Suppressor macrophage treated with lipopolysaccharide for 1 hour (primary cell): ENCODE results near the gene RECK.
A peak's percentile ranks its signal among the peaks of the same experiment; 100 is the strongest.

ENCODE experiments used
- DNase-seq, 3 donors: peaks; one replicate each; pipeline ENCODE4 v3.0.0-alpha.2; 2020 to 2022

Gene RECK

GRCh38 chr9:36141761-36142160 is 105.0 kb downstream of the RECK start:
- DNase-seq = no peak

GRCh38 chr9:36142510-36143244 is 106.0 kb downstream of the RECK start:
- peak; percentile 76 to 89 (median 84) for DNase-seq

GRCh38 chr9:36143245-36143641 is 106.5 kb downstream of the RECK start:
- no peak for DNase-seq

- no peak for DNase-seq
Observed at GRCh38 chr9:36144309-36145232, 107.9 kb downstream of the RECK start.

GRCh38 chr9:36145970-36146369 is 109.3 kb downstream of the RECK start:
- no peak for DNase-seq

GRCh38 chr9:36146651-36147050 is 109.9 kb downstream of the RECK start:
- no peak for DNase-seq

GRCh38 chr9:36147441-36148175 is 110.9 kb downstream of the RECK start:
- DNase-seq = no peak

GRCh38 chr9:36148311-36149051 is 111.8 kb downstream of the RECK start:
- DNase-seq = peak; percentile 96 to 97 (median 96)

GRCh38 chr9:36149197-36149596 is 112.5 kb downstream of the RECK start:
- DNase-seq = peak; percentile 53 to 76 (median 71)

- DNase-seq = peak; percentile 81 to 83 (median 82)
Observed at GRCh38 chr9:36150574-36151315, 114.0 kb downstream of the RECK start.

GRCh38 chr9:36151316-36152210 is 114.8 kb downstream of the RECK start:
- peak; percentile 89 to 93 (median 90) for DNase-seq

GRCh38 chr9:36152741-36153438 is 116.2 kb downstream of the RECK start:
- peak; percentile 38 to 50 (median 39) for DNase-seq

GRCh38 chr9:36153746-36154145 is 117.0 kb downstream of the RECK start:
- peak in 1 of 3 donors; percentile 33 for DNase-seq

GRCh38 chr9:36154331-36154952 is 117.7 kb downstream of the RECK start:
- DNase-seq = peak; percentile 90 to 96 (median 91)

- DNase-seq = no peak
Observed at GRCh38 chr9:36156116-36156515, 119.4 kb downstream of the RECK start.

GRCh38 chr9:36158122-36158521 is 121.4 kb downstream of the RECK start:
- peak in 2 of 3 donors; percentile 44 to 63 for DNase-seq

GRCh38 chr9:36158917-36159316 is 122.2 kb downstream of the RECK start:
- peak in 1 of 3 donors; percentile 12 for DNase-seq

GRCh38 chr9:36159509-36159908 is 122.8 kb downstream of the RECK start:
- peak in 1 of 3 donors; percentile 5 for DNase-seq

- DNase-seq = peak in 1 of 3 donors; percentile 18
Observed at GRCh38 chr9:36160126-36160525, 123.4 kb downstream of the RECK start.
